Measurements from ENCODE around the gene ATP7B.

ATP7B gene

GRCh38 chr13:51976423-51976822 lies 34.8 kb downstream of the ATP7B start:
- DNase-seq: no peak

DNA sequence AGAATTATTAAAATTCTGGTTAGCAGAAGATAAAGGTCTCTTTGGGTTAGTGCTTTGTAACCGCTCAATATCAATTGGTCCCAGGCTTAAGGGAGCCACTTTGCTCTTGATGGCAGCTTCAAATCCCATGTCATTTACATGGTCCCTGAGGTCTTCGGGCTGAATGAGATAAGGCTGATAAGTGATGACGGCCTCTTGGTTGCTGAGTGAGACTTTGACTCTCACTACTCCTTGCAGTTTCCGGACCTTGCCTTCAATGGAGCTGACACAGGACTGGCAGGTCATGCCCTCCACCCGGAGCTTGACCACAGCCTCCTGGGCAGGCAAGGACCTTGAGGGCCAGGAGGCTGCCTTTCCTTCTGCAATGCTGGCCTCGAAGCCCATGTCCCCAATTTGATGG lies 36.8 kb downstream of the ATP7B start:
- DNase-seq: no peak

- DNase-seq: no peak
These were observed 39.5 kb downstream of the ATP7B start for GRCh38 chr13:51971520-51972426.

- DNase-seq: no peak
These were observed 40.9 kb downstream of the ATP7B start for GRCh38 chr13:51970349-51970748.

GRCh38 chr13:51967482-51968446 lies 43.5 kb downstream of the ATP7B start:
- no peak for DNase-seq

DNA sequence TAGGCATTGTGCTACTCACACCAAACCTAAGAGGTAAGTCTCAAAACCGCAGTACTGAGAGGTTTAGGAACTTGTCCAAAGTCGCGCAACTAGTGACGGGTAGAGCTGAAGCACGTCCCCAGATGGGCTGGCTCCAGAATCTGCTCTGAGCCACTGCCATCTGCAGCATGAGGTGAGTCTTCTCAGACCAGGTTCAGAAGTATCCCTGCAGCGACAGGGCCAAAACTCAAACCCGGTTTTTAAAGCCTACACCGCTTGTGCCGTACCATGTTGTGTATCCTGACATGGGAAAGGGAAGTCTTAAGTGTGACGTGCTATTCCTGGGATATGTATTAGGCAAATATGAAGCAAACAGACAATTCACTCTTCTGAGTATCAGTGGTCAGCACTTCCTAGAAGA lies 45.1 kb downstream of the ATP7B start:
- peak in 1 of 2 experiments; percentile 4 for DNase-seq

DNA sequence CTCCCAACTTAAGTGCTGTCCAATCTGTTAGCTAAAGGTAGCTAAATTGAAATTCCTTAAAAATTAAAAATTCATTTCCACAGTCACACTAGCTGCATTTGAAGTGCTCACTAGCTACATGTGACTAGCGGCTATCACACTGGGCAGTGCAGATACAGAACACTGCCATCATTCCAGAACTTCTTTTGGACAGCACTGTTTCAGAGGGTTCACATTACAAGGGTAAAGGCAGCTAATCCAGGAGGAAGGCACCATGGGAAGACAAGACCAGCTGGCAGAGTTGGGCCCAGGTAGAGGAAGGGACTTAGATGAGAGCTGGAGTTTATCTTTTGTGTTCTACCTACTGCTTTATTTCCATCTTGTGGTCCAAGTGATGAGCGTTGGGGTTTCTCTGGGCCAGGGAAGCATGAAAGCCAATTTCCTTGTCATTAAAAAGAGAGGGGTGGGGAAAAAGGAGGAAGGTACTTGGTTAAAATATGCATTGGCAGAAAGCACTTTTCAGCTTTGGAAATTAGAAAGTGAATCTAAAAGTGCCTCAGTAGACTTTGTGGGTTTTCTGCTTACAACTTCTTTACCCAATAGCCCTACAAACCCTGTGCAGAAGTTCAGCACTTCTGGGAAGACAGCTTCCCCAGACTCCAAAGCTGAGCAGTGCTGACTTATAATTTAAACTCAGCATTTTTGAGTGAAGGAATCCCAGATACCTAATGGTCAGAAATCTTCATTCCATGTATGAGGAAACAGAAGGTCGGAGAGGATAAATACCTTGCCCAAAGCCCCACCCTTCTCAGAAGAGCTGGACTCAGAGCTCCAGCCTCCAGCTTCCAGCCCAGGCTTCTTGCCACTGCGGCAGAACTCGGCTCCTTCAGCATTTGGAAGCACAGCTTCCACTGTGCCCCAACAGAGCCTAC lies 49.5 kb downstream of the ATP7B start:
- DNase-seq: no peak

DNA sequence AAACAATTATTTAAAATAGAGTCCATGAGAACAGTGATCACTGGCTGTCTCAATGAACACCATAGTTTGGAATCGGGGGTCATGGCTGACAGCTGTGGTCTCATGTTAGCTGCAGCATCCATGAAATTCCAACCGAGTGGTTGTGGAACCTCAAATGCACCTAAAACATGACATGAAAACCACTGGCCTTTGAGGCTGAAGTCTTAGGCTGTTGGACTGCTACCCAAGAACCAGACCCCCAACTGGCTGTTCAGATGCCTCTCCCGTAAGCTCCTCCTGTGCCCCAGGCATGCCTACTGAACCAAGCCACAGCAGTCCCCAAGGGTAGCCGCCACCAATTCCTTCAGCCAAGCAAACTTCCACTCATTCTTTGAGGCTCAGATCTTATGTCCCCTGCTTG lies 50.5 kb downstream of the ATP7B start:
- no peak for DNase-seq

DNA sequence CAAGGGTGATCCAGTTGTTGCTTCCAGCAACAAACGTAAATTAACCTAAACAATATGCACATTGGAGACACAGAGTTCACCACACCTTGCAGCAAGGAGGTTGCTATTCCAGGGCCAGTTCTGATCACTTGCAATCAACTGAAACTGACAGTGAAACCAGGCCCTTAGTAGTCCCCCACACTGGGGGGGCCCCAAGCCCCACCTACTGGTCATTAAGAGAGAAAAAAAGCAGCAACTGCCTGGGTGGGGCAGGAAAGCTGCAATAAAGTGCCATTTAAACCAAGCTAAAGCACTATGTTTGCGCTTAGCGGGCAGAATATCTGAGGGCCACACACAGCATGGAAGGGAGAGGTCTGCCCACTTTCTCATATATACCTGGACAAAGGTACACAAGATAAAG lies 51.5 kb downstream of the ATP7B start:
- DNase-seq: no peak

DNA sequence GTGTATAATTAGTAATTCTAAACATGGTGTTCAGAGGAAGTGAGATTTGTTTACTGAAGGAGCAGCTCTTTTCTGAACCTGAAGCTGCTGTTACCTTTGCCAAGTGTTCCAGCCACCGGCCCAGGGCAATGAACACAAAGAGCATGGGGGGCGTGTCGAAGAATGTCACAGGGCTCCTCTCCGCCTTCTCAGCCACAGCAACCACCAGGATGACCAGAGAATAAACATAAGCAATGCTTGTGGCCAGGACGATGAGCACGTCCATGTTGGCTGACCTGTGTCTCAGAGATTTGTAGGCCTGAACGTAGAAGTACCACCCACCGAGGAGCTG lies 53.1 kb downstream of the ATP7B start:
- no peak for DNase-seq

- DNase-seq: peak in 1 of 2 experiments; percentile 20
These were observed 53.7 kb downstream of the ATP7B start for GRCh38 chr13:51957377-51958216.

- no peak for DNase-seq
These were observed 54.5 kb downstream of the ATP7B start for GRCh38 chr13:51956717-51957116.

GRCh38 chr13:51955816-51956603 lies 55.2 kb downstream of the ATP7B start:
- DNase-seq: no peak

DNA sequence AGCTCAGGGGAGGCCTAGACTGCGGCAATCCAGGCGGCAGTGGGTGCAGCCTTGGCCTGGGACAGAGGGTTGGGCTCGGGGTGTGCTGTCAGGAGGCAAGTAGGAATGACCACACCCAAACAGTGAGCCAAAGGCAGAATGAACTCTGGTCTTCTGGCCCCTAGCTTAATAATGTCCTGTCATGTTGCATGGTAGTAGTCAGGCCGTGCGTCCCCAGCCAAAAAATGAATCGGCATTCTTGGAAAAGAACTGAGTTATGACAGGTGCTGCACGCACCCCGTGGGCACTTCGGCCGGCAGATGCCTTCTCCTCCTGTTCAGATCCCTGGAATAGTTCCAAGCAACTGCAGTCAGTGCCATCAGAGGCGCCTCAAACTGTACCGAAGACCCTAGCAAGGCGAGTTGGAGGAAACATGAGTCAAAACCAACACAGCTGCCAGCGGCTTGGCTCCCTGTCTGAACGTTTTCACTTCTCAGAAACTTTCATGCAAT lies 55.9 kb downstream of the ATP7B start:
- DNase-seq: peak in 1 of 2 experiments; percentile 22

DNA sequence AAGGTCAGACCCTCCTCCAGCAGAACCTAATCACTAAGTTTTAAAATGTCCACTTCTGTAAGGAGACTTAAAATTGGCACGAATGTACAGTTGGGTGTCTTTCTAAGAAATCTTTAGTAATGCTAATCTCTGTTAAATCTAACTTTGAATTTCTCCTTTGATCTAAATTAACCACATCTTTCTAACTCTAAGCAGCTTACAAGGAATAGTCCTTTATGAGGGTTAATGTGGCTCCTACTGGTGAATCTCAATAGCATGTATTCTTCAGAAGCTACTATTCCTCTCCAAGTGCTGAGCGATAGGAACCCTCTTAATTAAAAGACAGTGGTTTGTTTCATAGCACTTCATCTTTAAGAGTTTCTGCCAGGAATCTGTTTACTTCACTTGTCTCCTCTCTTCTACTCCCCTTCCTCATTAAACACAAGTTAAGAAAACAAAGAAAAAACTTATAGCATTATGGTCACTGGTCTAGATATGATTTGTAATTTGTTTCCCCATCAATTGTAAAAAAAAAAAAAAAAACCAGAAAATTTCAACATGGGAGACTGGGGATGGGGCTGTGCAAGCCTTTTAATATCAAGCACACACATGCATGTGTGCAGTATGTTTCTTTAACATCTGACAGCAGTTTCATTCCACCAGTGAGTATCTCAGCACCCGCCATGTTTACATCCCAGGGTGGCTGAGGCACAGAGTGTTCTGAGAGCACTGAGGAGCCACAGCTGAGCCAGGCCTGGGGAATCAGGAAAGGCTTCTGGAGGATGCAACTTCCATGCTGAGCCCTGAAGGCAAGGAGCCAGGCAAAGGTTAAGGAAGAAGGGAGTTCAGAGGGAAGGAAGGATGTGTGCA lies 57.7 kb downstream of the ATP7B start:
- DNase-seq: no peak

DNA sequence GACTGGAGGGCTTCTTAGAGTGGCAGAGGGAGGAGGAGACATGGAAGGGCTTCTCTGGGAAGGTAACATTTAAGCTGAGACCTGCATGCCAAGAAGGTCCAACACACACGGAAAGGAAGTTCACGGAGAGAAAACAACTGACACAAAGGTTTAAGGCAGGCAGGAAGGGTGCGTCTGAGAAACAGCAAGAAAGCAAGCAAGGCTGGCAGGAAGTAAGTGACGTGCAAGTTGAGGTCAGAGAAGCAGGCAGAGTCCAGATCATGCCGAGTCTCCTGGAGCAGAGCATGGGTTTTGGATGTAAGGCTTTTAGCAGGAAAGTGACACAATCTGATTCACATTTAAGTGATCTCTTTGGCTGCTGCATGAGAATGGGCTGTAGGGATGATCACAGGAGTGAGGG lies 60.5 kb downstream of the ATP7B start:
- no peak for DNase-seq

DNA sequence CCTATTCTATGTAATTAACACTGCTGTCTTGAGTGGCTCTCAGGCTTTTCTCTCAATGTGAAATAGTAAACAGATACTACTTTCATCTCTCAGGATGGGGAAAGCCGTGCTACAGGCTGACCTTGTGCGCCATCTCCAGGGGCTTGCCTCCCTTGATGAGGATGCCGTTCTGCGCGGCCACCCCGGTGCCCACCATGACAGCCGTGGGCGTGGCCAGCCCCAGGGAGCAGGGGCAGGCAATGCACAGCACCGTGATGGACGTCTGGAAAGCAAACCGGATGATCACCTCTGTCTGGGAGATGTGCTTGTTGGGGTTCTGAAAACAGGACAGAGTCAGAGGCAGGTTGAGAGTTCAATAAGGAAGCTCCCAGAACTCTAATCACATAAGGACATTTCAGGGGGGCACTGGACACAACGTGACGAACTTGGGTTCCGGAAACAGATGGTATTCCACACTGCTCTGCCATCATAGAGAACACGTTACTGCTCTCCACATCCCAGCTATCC lies 65.0 kb downstream of the ATP7B start:
- no peak for DNase-seq

DNA sequence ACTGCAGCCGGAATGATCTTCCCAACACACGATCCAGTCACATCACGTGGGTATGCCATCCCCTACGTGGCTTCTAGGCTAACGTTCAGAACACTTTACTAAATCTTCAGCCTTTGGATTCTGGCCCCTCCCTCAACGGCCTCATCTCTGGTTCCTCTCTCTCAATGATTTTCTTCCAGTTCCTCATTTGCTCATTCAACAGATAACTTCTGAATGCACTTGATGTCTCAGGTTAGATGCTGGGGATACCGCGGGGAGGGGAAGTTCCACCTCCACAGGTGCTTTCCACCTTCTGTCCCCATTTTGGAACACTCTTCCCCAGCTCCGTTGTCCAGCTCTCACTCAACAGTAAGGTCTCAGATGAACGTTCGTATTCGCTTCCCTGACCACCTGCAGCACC lies 66.1 kb downstream of the ATP7B start:
- DNase-seq: no peak

- DNase-seq: no peak
These were observed 66.8 kb downstream of the ATP7B start for GRCh38 chr13:51944428-51944827.

DNA sequence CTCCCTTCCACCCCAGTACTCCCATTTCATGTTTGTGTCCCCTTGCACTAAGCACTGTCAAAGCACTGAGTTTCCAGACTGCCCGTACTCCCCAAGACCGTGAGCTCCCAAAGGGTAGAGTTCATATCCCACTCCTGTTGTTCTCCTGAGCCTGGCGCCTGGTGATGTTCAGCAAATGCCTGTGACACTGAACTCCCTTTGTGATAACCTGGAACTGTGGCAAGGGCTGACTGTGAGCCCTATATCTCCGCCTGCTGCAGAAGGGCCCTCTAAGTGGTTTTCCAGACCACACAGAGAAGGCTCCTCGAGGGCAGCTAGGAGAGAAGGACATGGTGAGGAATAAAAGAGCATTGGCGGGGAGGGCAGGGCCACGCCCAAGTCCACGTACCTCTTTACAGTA lies 67.5 kb downstream of the ATP7B start:
- DNase-seq: no peak
